NCI-H128 (cell line): ENCODE data around the gene ANKRD12.
"Not testable (repeated sequence)": the region's sequence is repeated elsewhere in the genome, so short reads cannot be mapped to it uniquely, and the experiment has no call there.

ENCODE experiments used
- DNase-seq: peaks from one replicate; lab custom pipeline; 2025; ENCODE audit not compliant: unreplicated experiment; lab: John Stamatoyannopoulos, UW

Gene ANKRD12

GRCh38 chr18:9226463-9226862 lies 89.9 kb downstream of the ANKRD12 start:
- DNase-seq, result no peak

- DNase-seq, result no peak
Observed at GRCh38 chr18:9231852-9232486, 95.4 kb downstream of the ANKRD12 start.

- DNase-seq, result no peak
Observed at GRCh38 chr18:9232977-9233376, 96.4 kb downstream of the ANKRD12 start.

GRCh38 chr18:9233771-9234440 lies 97.3 kb downstream of the ANKRD12 start:
- no peak for DNase-seq

- DNase-seq, result no peak
Observed at GRCh38 chr18:9234528-9234927, 97.9 kb downstream of the ANKRD12 start.

- no peak for DNase-seq
Observed at GRCh38 chr18:9237981-9238380, 101.4 kb downstream of the ANKRD12 start.

- DNase-seq, result no peak
Observed at GRCh38 chr18:9239720-9240119, 103.1 kb downstream of the ANKRD12 start.

DNA sequence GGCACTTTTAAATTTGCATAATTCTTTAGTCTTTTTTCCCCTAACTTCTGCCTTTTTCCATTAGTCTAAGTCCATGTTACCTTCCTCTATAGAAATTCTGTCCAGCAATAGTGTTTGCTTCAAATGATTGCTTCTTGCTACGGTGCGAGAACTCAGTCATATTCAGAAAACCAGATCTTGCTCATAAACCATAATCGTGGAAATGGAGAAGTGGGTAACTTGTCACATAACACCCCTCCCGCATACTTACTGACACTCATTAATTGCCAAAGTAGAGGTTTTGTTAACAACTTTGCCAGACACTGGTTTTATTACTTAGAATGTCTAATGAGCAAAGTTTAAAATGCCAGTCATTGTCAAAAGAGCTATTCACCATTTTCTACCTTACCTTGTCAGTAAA lies 103.7 kb downstream of the ANKRD12 start:
- no peak for DNase-seq

DNA sequence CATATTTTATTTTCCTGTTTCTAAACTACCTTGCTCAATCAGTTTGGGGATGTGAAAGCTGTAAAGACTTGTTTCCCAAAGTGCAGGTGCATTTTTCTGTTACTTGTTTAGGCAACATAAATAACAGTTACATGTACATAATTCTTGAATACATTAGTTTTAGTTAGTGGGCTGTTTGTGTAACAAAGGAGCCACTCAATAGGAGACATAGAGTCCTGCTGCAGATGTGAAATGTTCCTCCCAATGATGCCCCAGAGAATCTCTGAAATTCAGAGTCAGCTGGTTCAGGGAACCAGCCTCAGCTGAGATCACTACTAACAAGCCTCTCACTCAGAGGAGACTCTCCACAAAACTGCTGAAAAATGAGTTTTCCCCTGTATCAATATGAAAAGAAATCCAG lies 106.4 kb downstream of the ANKRD12 start:
- no peak for DNase-seq

- DNase-seq, result no peak
Observed at GRCh38 chr18:9244376-9244775, 107.8 kb downstream of the ANKRD12 start.

- no peak for DNase-seq
Observed at GRCh38 chr18:9248661-9249060, 112.1 kb downstream of the ANKRD12 start.

GRCh38 chr18:9249254-9249653 lies 112.7 kb downstream of the ANKRD12 start:
- DNase-seq, result no peak

GRCh38 chr18:9259173-9259572 lies 122.6 kb downstream of the ANKRD12 start:
- no peak for DNase-seq

GRCh38 chr18:9260388-9261380 lies 124.1 kb downstream of the ANKRD12 start:
- no peak for DNase-seq

GRCh38 chr18:9263264-9263663 lies 126.7 kb downstream of the ANKRD12 start:
- DNase-seq, result no peak

GRCh38 chr18:9264797-9265196 lies 128.2 kb downstream of the ANKRD12 start:
- not testable (repeated sequence) for DNase-seq

- DNase-seq, result no peak
Observed at GRCh38 chr18:9273221-9273620, 136.6 kb downstream of the ANKRD12 start.

DNA sequence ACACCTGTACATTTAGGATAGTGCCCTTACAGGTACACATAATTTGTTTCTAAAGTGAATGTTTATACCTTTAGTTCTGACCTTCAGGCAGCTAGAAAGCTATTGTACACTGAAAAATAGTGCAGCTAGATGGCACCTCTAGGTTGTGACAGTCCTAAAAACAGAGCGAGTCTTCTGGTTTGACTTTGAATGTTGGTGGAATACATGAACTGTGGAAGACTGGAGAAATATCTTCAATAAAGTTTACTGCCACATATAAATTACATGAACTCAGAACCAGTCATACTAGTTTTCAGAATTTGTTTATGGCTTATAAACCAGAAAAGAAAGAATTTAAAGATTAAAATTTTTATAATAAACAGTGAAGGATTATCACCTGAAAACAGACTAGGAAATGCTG lies 139.3 kb downstream of the ANKRD12 start:
- DNase-seq, result no peak

DNA sequence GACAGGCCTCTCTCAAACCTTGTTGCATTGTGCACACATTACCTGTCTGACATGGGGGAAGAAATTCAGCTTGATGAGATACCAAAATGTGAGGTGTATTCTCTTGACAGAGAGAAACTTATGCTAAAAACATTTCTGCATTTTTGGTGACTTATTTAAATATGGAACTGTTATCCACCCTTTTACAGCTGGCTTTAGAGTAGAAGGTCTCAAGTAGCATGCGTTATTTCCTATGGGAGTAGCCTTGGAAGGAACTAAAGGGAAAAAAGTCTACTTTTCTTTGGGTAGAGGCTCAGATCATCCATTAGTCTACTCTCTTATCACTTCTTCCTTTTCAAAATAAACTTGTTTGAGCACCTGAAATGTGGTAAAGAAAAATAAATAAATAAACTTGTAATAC lies 141.4 kb downstream of the ANKRD12 start:
- no peak for DNase-seq

- DNase-seq, result no peak
Observed at GRCh38 chr18:9280849-9281248, 144.3 kb downstream of the ANKRD12 start.

DNA sequence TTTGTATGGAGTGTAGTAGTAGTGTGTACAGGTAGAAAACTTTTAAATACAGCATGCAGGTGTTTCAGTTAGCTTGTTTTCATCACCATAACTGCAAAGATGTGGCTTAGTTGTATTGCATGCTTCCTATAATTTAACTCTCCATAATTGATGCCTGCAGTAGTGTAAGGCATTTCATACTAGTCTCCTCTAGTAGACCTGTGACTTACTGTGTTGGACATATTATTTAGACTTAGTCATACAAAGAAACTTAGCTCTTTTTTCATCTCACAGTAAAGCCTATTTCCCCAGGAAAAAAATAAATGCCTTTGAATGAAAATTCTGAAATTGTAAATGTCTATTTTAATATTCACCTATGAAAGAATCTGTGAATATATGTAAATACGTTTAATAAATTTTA lies 145.2 kb downstream of the ANKRD12 start:
- no peak for DNase-seq

DNA sequence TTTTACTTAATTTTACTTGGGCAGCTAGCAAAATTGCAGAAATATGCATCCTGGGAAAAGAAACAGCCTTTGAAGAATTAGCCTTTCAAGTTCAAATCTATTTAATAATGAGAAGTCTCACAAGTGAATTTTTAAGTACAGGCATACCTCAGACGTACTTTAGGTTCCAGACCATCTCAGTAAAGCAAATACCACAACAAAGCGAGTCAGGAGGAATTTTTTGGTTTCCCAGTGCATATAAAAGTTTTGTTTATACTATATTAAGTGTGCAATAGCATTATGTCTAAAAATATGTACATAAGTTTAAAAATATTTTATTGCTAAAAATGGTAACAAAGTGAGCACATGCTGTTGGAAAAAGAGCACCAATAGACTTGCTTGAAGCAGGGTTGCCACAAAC lies 147.2 kb downstream of the ANKRD12 start:
- no peak for DNase-seq
